Measurements from ENCODE around the gene MICAL3. TPM values are rescaled to one million over a fixed set of nuclear protein-coding genes. Genes with fewer than 3 reads are reported as not detected.

Gene MICAL3
- total RNA-seq, 1 donor from 2014 or later = 33.6 TPM

GRCh38 chr22:17871726-17872458 lies 152.5 kb downstream of the MICAL3 start:
- no peak for DNase-seq (ENCODE audit: low spot score)
- H3K9me3 ChIP-seq (ENCODE audit: low read depth) = no peaks in the 10 kb centered on the region
- Mint-ChIP-seq H3K4me1 (no peaks in the 10 kb centered on the region), H3K27ac (peak overlapping the region; percentile 22), H3K4me3 (no peak overlapping the region), H3K27me3 (ENCODE audit: insufficient read depth, low read depth) (peaks cover 2% of the 10 kb centered on the region), H3K9me3 (no peaks in the 10 kb centered on the region), H3K36me3 (peaks cover 11% of the 10 kb centered on the region)
- H3K79me2 ChIP-seq (ENCODE audit: low read depth) = no peaks in the 10 kb centered on the region
- no peaks in the 10 kb centered on the region for H3K4me1 ChIP-seq
- H4K20me1 ChIP-seq (ENCODE audit: low read depth) = peaks cover 3% of the 10 kb centered on the region
- no peaks in the 10 kb centered on the region for H3K36me3 ChIP-seq
- H3K4me3 ChIP-seq = no peak overlapping the region
- H3K9ac ChIP-seq = no peak overlapping the region
- no peak overlapping the region for H2AFZ ChIP-seq (replicated peaks)
- TF ChIP-seq CTCF (IDR thresholded peaks at IDR 0.05) (no peak), EZH2 (IDR thresholded peaks at IDR 0.05) (no peak), EZH2phosphoT487 (IDR thresholded peaks at IDR 0.05) (no peak)
- no peaks in the 10 kb centered on the region for H3F3A ChIP-seq (ENCODE audit: low read depth)
- H3K27ac ChIP-seq = no peak overlapping the region
- no peaks in the 10 kb centered on the region for H3K27me3 ChIP-seq
- H3K4me2 ChIP-seq = no peak overlapping the region

GRCh38 chr22:17870407-17870806 lies 154.0 kb downstream of the MICAL3 start:
- H3K4me1 ChIP-seq = no peaks in the 10 kb centered on the region
- no peaks in the 10 kb centered on the region for H3K27me3 ChIP-seq
- no peaks in the 10 kb centered on the region for H4K20me1 ChIP-seq (ENCODE audit: low read depth)
- no peaks in the 10 kb centered on the region for H3K79me2 ChIP-seq (ENCODE audit: low read depth)
- no peak overlapping the region for H3K27ac ChIP-seq
- no peak overlapping the region for H2AFZ ChIP-seq (replicated peaks)
- peaks cover 11% of the 10 kb centered on the region for H3K36me3 Mint-ChIP-seq
- H3K9me3 ChIP-seq (ENCODE audit: low read depth) = no peaks in the 10 kb centered on the region
- TF ChIP-seq EZH2 (IDR thresholded peaks at IDR 0.05) = no peak
- no peak for TF ChIP-seq CTCF (IDR thresholded peaks at IDR 0.05)
- no peak for TF ChIP-seq EZH2phosphoT487 (IDR thresholded peaks at IDR 0.05)
- H3K27me3 Mint-ChIP-seq (ENCODE audit: insufficient read depth, low read depth) = peaks cover 2% of the 10 kb centered on the region
- no peak for DNase-seq (ENCODE audit: low spot score)
- no peaks in the 10 kb centered on the region for H3F3A ChIP-seq (ENCODE audit: low read depth)
- no peak overlapping the region for H3K9ac ChIP-seq
- peak overlapping the region; percentile 5 for H3K4me3 Mint-ChIP-seq
- no peak overlapping the region for H3K4me2 ChIP-seq
- H3K9me3 Mint-ChIP-seq = no peaks in the 10 kb centered on the region
- H3K4me3 ChIP-seq = no peak overlapping the region
- H3K36me3 ChIP-seq = no peaks in the 10 kb centered on the region
- H3K4me1 Mint-ChIP-seq = no peaks in the 10 kb centered on the region
- H3K27ac Mint-ChIP-seq = peak overlapping the region; percentile 77

- TF ChIP-seq EZH2 (IDR thresholded peaks at IDR 0.05) (no peak), EZH2phosphoT487 (IDR thresholded peaks at IDR 0.05) (no peak), CTCF (IDR thresholded peaks at IDR 0.05) (no peak)
- Mint-ChIP-seq H3K4me3 (no peak overlapping the region), H3K27me3 (ENCODE audit: insufficient read depth, low read depth) (peaks cover 3% of the 10 kb centered on the region), H3K27ac (no peak overlapping the region), H3K36me3 (peaks cover 11% of the 10 kb centered on the region), H3K9me3 (no peaks in the 10 kb centered on the region), H3K4me1 (no peaks in the 10 kb centered on the region)
- Histone ChIP-seq H3K27me3 (no peaks in the 10 kb centered on the region), H3K27ac (no peak overlapping the region), H3K4me2 (no peak overlapping the region), H4K20me1 (ENCODE audit: low read depth) (no peaks in the 10 kb centered on the region), H3K9me3 (ENCODE audit: low read depth) (no peaks in the 10 kb centered on the region), H3K4me1 (no peaks in the 10 kb centered on the region), H3K4me3 (no peak overlapping the region), H3K36me3 (no peaks in the 10 kb centered on the region), H3F3A (ENCODE audit: low read depth) (no peaks in the 10 kb centered on the region), H3K79me2 (ENCODE audit: low read depth) (no peaks in the 10 kb centered on the region), H3K9ac (no peak overlapping the region), H2AFZ (replicated peaks) (no peak overlapping the region)
- DNase-seq (ENCODE audit: low spot score) = no peak
These were observed 154.9 kb downstream of the MICAL3 start for GRCh38 chr22:17869285-17870096.

Data from neural progenitor cell (in vitro differentiated cells).